ENCODE measurements around the gene CCDC85C.

GRCh38 chr14:99472937-99473336, 131.1 kb downstream of the CCDC85C start:
- TF ChIP-seq POLR2A (IDR thresholded peaks at IDR 0.05; ENCODE audit: low read depth, low read length) = no peak
- TF ChIP-seq POLR2AphosphoS5 (IDR thresholded peaks at IDR 0.05; ENCODE audit: low read depth, low read length) = no peak

Data from GM12891 (cell line).